CD4-positive, CD25-positive, alpha-beta regulatory T cell (primary cell): ENCODE measurements around the gene IQCB1. TPM values are rescaled to one million over a fixed set of nuclear protein-coding genes. Genes with fewer than 3 reads are reported as not detected.
"Not testable (repeated sequence)": the region's sequence is repeated elsewhere in the genome, so short reads cannot be mapped to it uniquely, and the experiment has no call there.

Experiments used
- ATAC-seq, 2 donors: fragments of 150-1000 bp; cut with Tn5 transposase; one replicate each; pipeline ENCODE4 v1.10.0; 2021; ENCODE audit warnings: low read depth in 2 of 2, moderate number of reproducible peaks in 2 of 2, moderate library complexity in 1 of 2
- DNase-seq, 3 donors: peaks; one replicate each; pipeline versions ENCODE4 v3.0.0 to v3.0.0-alpha.2; 2012 to 2022; ENCODE audit warnings: mixed read lengths in 1 of 3
- H3K27ac ChIP-seq: one replicate; pipeline ENCODE4 v1.7.0; 2013; ENCODE audit warnings: mild to moderate bottlenecking, low read length; ENCODE audit not compliant: insufficient read depth, poor library complexity, severe bottlenecking
- H3K27me3 ChIP-seq: one replicate; pipeline ENCODE4 v1.7.0; 2013; ENCODE audit warnings: low read length; ENCODE audit not compliant: control insufficient read depth, insufficient read depth
- H3K36me3 ChIP-seq: one replicate; pipeline ENCODE4 v1.7.0; 2013; ENCODE audit warnings: mild to moderate bottlenecking, low read length, moderate library complexity; ENCODE audit not compliant: control insufficient read depth, insufficient read depth
- H3K4me1 ChIP-seq: 2 replicates; pipeline ENCODE4 v1.7.0; 2013; ENCODE audit warnings: mild to moderate bottlenecking, low read length; ENCODE audit not compliant: insufficient read depth, control insufficient read depth, poor library complexity, severe bottlenecking
- H3K4me3 ChIP-seq: one replicate; pipeline ENCODE4 v1.7.0; 2013; ENCODE audit warnings: low read depth, mild to moderate bottlenecking, low read length, moderate library complexity
- H3K9me3 ChIP-seq, 2 experiments: 1 replicate in 1 of 2; 2 replicates in 1 of 2; pipeline ENCODE4 v1.7.0; 2013; ENCODE audit warnings: low read length in 2 of 2, mild to moderate bottlenecking in 1 of 2, moderate library complexity in 1 of 2; ENCODE audit not compliant: control insufficient read depth in 2 of 2
- H3K27ac Mint-ChIP-seq, 3 donors: one replicate each; pipeline ENCODE4 v1.8.0; 2020 to 2022; ENCODE audit warnings: mild to moderate bottlenecking in 3 of 3, mixed read lengths in 3 of 3, moderate library complexity in 2 of 3
- H3K27me3 Mint-ChIP-seq: one replicate; pipeline ENCODE4 v1.8.0; 2022; ENCODE audit warnings: mild to moderate bottlenecking, mixed read lengths
- H3K36me3 Mint-ChIP-seq: one replicate; pipeline ENCODE4 v1.8.0; 2020; ENCODE audit warnings: mixed read lengths
- H3K4me1 Mint-ChIP-seq, 4 donors: one replicate each; pipeline ENCODE4 v1.8.0; 2020 to 2022; ENCODE audit warnings: mixed read lengths in 4 of 4, mild to moderate bottlenecking in 1 of 4
- H3K4me3 Mint-ChIP-seq, 4 donors: one replicate each; pipeline ENCODE4 v1.8.0; 2020 to 2022; ENCODE audit warnings: mild to moderate bottlenecking in 4 of 4, mixed read lengths in 4 of 4, moderate library complexity in 3 of 4
- H3K9me3 Mint-ChIP-seq, 7 donors: one replicate each; pipeline ENCODE4 v1.8.0; 2020 to 2022; ENCODE audit warnings: mixed read lengths in 7 of 7, mild to moderate bottlenecking in 3 of 7, moderate library complexity in 2 of 7
- polyA plus RNA-seq, 4 donors: library from polyadenylated mRNA; unstranded; fragments of 300-500 nt; fragmentation: Illumina TruSeq; gene quantifications; one replicate each; pipeline ENCODE4 v1.2.3, GENCODE V29; 2021
- total RNA-seq: library from RNA; stranded (reverse); gene quantifications from one replicate; pipeline ENCODE4 v1.2.3, GENCODE V29; 2022

The IQCB1 gene
- total and polyA plus RNA-seq, 5 donors from 2014 or later: 16.2 to 46.8 (median 21.9) TPM

DNA sequence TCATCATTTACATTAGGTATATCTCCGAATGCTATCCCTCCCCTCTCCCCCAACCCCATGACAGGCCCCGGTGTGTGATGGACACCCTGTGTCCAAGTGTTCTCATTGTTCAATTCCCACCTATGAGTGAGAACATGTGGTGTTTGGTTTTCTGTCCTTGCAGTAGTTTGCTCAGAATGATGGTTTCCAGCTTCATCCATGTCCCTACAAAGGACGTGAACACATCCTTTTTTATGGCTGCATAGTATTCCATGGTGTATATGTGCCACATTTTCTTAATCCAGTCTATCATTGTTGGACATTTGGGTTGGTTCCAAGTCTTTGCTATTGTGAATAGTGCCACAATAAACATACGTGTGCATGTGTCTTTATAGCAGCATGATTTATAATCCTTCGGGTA lies 22.9 kb upstream of the IQCB1 start:
- not testable (repeated sequence) for H3K4me1 ChIP-seq, ATAC-seq, H3K27me3 Mint-ChIP-seq, H3K36me3 ChIP-seq, H3K27ac Mint-ChIP-seq, H3K4me3 ChIP-seq, H3K9me3 ChIP-seq, DNase-seq, H3K4me3 Mint-ChIP-seq, H3K4me1 Mint-ChIP-seq, H3K27ac ChIP-seq, H3K9me3 Mint-ChIP-seq, H3K27me3 ChIP-seq
- peaks cover 38% of the 10 kb centered on the region for H3K36me3 Mint-ChIP-seq

- Histone ChIP-seq H3K27me3 (no peaks in the 10 kb centered on the region), H3K9me3 (no peaks in the 10 kb centered on the region), H3K36me3 (no peaks in the 10 kb centered on the region), H3K4me1 (no peaks in the 10 kb centered on the region), H3K27ac (no peak overlapping the region), H3K4me3 (no peak overlapping the region)
- Mint-ChIP-seq H3K9me3 (peaks cover 0 to 3% (median 0%) of the 10 kb centered on the region in 7 donors), H3K4me1 (no peaks in the 10 kb centered on the region), H3K4me3 (no peak overlapping the region), H3K36me3 (peaks cover 21% of the 10 kb centered on the region), H3K27ac (no peak overlapping the region), H3K27me3 (no peaks in the 10 kb centered on the region)
- ATAC-seq (no peak), DNase-seq (peak in 1 of 3 donors; percentile 62)
These were observed 20.7 kb upstream of the IQCB1 start for GRCh38 chr3:121855555-121855954.

DNA sequence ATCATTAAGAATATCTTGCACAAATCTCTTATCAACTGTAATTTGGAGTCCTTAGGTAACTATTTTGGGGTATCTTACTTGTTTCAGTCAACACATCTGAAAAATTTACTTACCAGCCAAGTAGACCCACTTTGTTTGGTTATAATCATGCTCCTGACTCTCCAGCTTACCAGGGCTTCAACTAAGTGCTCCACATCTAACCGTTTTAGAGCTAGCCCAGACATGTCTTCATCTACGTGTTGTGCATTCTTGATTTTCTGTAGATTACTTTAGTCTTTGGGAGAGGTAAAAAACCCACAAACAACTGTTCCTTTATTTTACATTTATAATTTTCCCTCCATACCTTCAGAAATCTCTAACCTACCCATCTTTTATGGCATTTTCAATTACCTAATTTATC lies 17.4 kb upstream of the IQCB1 start:
- ATAC-seq: no peak
- Mint-ChIP-seq H3K4me3 (no peak overlapping the region), H3K27ac (no peak overlapping the region), H3K4me1 (no peaks in the 10 kb centered on the region), H3K9me3 (peaks cover 0 to 2% (median 0%) of the 10 kb centered on the region in 7 donors), H3K27me3 (no peaks in the 10 kb centered on the region), H3K36me3 (peaks cover 4% of the 10 kb centered on the region)
- no peaks in the 10 kb centered on the region for H3K27me3 ChIP-seq
- H3K36me3 ChIP-seq: no peaks in the 10 kb centered on the region
- no peak for DNase-seq
- H3K27ac ChIP-seq: no peak overlapping the region
- H3K4me3 ChIP-seq: no peak overlapping the region
- no peaks in the 10 kb centered on the region for H3K4me1 ChIP-seq
- no peaks in the 10 kb centered on the region for H3K9me3 ChIP-seq

DNA sequence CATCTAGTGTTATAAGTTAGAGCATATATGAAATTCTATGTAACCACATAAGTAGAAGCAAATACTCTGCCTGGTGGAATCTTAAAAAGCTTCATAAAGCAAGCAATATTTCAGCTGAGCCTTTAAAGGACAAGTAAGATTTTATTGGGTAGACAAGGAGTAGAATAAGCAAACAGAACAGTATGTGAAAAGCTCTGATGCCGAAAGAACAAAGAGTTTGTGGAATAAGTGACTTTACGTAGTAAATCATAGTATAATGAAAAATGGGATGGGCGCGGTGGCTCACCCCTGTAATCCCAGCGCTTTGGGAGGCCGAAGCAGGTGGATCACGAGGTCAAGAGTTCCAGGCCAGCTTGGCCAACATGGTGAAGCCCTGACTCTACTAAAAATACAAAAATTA lies 10.0 kb upstream of the IQCB1 start:
- Histone ChIP-seq H3K27ac (no peak overlapping the region), H3K27me3 (no peaks in the 10 kb centered on the region), H3K36me3 (no peaks in the 10 kb centered on the region), H3K9me3 (no peaks in the 10 kb centered on the region), H3K4me3 (no peak overlapping the region), H3K4me1 (no peaks in the 10 kb centered on the region)
- no peak overlapping the region for H3K4me3 Mint-ChIP-seq
- peaks cover 0 to 6% (median 2%) of the 10 kb centered on the region in 4 donors for H3K4me1 Mint-ChIP-seq
- no peaks in the 10 kb centered on the region for H3K27me3 Mint-ChIP-seq
- no peak for DNase-seq
- H3K9me3 Mint-ChIP-seq: no peaks in the 10 kb centered on the region
- no peak for ATAC-seq
- H3K36me3 Mint-ChIP-seq: peaks cover 11% of the 10 kb centered on the region
- H3K27ac Mint-ChIP-seq: no peak overlapping the region

DNA sequence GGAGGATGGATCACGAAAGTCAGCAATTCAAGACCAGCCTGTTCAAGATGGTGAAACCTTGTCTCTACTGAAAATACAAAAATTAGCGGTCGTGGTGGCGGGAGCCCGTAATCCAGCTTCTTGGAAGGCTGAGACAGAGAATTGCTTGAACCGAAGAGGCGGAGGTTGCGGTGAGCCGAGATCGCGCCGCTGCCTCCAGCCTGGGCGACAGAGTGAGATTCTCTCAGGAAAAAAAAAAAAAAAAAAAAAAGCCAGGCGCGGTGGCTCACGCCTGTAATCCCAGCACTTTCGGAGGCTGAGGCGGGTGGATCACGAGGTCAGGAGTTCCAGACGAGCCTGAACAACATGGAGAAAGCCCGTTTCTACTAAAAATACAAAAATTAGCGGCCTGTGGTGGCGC lies 5.1 kb upstream of the IQCB1 start:
- no peak overlapping the region for H3K4me3 ChIP-seq
- H3K27me3 Mint-ChIP-seq: peaks cover 3% of the 10 kb centered on the region
- H3K36me3 Mint-ChIP-seq: peaks cover 3% of the 10 kb centered on the region
- ATAC-seq (no peak), DNase-seq (no peak)
- H3K4me3 Mint-ChIP-seq: no peak overlapping the region
- no peak overlapping the region for H3K27ac ChIP-seq
- H3K4me1 Mint-ChIP-seq: peaks cover 8 to 24% (median 17%) of the 10 kb centered on the region in 4 donors
- no peaks in the 10 kb centered on the region for H3K27me3 ChIP-seq
- H3K4me1 ChIP-seq: peaks cover 10% of the 10 kb centered on the region
- H3K27ac Mint-ChIP-seq: no peak overlapping the region
- no peaks in the 10 kb centered on the region for H3K36me3 ChIP-seq
- H3K9me3 ChIP-seq: no peaks in the 10 kb centered on the region
- no peaks in the 10 kb centered on the region for H3K9me3 Mint-ChIP-seq

DNA sequence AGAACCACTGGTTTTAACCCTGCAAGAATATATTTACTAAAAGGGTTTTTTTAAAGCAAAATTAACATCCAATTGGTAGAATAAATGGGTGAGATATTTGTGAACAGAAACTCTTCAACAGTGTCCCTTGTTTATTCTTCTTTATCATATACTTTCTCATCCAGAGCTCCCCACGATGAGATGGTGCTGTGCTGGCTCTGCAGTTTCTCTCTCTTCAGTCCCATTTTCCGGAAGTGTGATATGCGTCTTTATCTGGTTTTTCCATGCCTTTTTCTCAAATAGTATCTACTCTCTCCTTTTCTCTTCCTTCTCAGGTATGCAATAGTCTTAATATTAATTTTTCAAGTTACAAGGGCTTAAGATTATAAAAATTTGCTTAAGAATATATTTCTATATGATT lies 1.6 kb upstream of the IQCB1 start:
- ATAC-seq: no peak
- H3K27me3 ChIP-seq: no peaks in the 10 kb centered on the region
- Mint-ChIP-seq H3K27ac (peak overlapping the region in 1 of 3 donors; percentile 67), H3K36me3 (peaks cover 9% of the 10 kb centered on the region), H3K9me3 (no peaks in the 10 kb centered on the region), H3K27me3 (peaks cover 6% of the 10 kb centered on the region), H3K4me1 (peaks cover 27 to 50% (median 39%) of the 10 kb centered on the region in 4 donors), H3K4me3 (peak overlapping the region; percentile 90 to 96 (median 96))
- H3K9me3 ChIP-seq: no peaks in the 10 kb centered on the region
- H3K4me1 ChIP-seq: peaks cover 31% of the 10 kb centered on the region
- peak overlapping the region; percentile 95 for H3K4me3 ChIP-seq
- H3K27ac ChIP-seq: no peak overlapping the region
- no peak for DNase-seq
- H3K36me3 ChIP-seq: peaks cover 5% of the 10 kb centered on the region

DNA sequence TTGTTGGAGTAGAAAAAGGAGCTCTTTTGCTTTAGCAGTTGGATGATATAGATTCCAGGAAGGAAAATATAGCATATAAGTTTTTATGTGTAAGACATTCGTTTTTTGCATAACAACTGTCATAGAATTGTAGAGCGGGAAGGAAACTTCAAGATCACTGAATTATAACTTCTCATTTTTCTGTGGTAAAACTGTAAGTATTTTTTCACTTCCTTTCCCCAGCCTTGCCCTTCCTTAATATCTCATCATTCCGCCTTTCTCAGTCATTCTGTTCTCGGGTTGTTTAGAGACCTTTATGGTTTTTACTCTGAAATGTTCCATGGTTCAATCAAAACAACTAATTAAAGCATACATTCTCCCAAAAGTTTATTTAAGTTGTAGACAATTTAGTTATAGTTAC lies 1.2 kb upstream of the IQCB1 start:
- ATAC-seq (no peak), DNase-seq (peak in 1 of 3 donors; percentile 11)
- Mint-ChIP-seq H3K27me3 (peaks cover 6% of the 10 kb centered on the region), H3K9me3 (no peaks in the 10 kb centered on the region), H3K27ac (peak overlapping the region in 2 of 3 donors; percentile 94 to 95), H3K4me1 (peaks cover 27 to 54% (median 41%) of the 10 kb centered on the region in 4 donors), H3K36me3 (peaks cover 9% of the 10 kb centered on the region), H3K4me3 (peak overlapping the region; percentile 90 to 96 (median 96))
- Histone ChIP-seq H3K4me1 (peaks cover 31% of the 10 kb centered on the region), H3K4me3 (peak overlapping the region; percentile 95), H3K27ac (no peak overlapping the region), H3K36me3 (peaks cover 8% of the 10 kb centered on the region), H3K9me3 (no peaks in the 10 kb centered on the region), H3K27me3 (no peaks in the 10 kb centered on the region)

- Histone ChIP-seq H3K4me3 (peak overlapping the region; percentile 95), H3K36me3 (peaks cover 8% of the 10 kb centered on the region), H3K4me1 (peaks cover 31% of the 10 kb centered on the region), H3K27me3 (no peaks in the 10 kb centered on the region), H3K27ac (peak overlapping the region; percentile 87), H3K9me3 (no peaks in the 10 kb centered on the region)
- Mint-ChIP-seq H3K27ac (peak overlapping the region in 2 of 3 donors; percentile 94 to 95), H3K4me1 (peaks cover 29 to 60% (median 45%) of the 10 kb centered on the region in 4 donors), H3K36me3 (peaks cover 14% of the 10 kb centered on the region), H3K4me3 (peak overlapping the region; percentile 90 to 96 (median 96)), H3K9me3 (no peaks in the 10 kb centered on the region), H3K27me3 (peaks cover 6% of the 10 kb centered on the region)
- ATAC-seq: no peak
- no peak for DNase-seq
These were observed 573 bp upstream of the IQCB1 start for GRCh38 chr3:121835465-121835801.
